GM10266 (cell line): Measurements from ENCODE around the gene ADPGK.

Experiments used
- DNase-seq: peaks from one replicate; pipeline ENCODE4 v3.0.0; 2012; ENCODE audit errors: extremely low spot score
- CTCF ChIP-seq: IDR thresholded peaks from 2 replicates; pipeline ENCODE4 v1.5.1; 2012; ENCODE audit warnings: mild to moderate bottlenecking, low read depth; ENCODE audit not compliant: control insufficient read depth, insufficient read depth; ENCODE audit errors: missing control alignments

The ADPGK gene

GRCh38 chr15:72783640-72784455 is at the start of gene ADPGK:
ADPGK (minus strand) TSS chr15:72783758; CDS start chr15:72783691, 67 bp downstream.
- TF ChIP-seq CTCF = peak; percentile 47
- DNase-seq = peak; percentile 96

- DNase-seq = no peak
These were observed 43.7 kb upstream of the ADPGK start for GRCh38 chr15:72827226-72827625.

GRCh38 chr15:72826611-72827010 is 43.1 kb upstream of the ADPGK start:
- no peak for TF ChIP-seq CTCF
- DNase-seq = no peak

More at GRCh38 chr15:72827226-72827625, 43.7 kb upstream of the ADPGK start:
- no peak for TF ChIP-seq CTCF

GRCh38 chr15:72825829-72826228 is 42.3 kb upstream of the ADPGK start:
- no peak for DNase-seq
- TF ChIP-seq CTCF = no peak

- no peak for DNase-seq
- no peak for TF ChIP-seq CTCF
These were observed 41.2 kb upstream of the ADPGK start for GRCh38 chr15:72824781-72825180.

GRCh38 chr15:72824112-72824511 is 40.6 kb upstream of the ADPGK start:
- no peak for TF ChIP-seq CTCF
- no peak for DNase-seq

GRCh38 chr15:72820278-72820677 is 36.7 kb upstream of the ADPGK start:
- no peak for TF ChIP-seq CTCF
- DNase-seq = no peak
